GM21367 (cell line): ENCODE data around the gene SNAI1.
"Not testable (repeated sequence)": the region's sequence is repeated elsewhere in the genome, so short reads cannot be mapped to it uniquely, and the experiment has no call there.

Experiments used
- ATAC-seq: cut with Tn5 transposase; IDR thresholded peaks from one replicate; pipeline ENCODE4 v1.9.1; 2021; ENCODE audit not compliant: unreplicated experiment

The SNAI1 gene

GRCh38 chr20:49982346-49983122, at the start of gene SNAI1:
TSS of gene SNAI1 (plus strand) at chr20:49982980. CDS start at chr20:49983060, 80 bp downstream.
- ATAC-seq = peak; percentile 76

DNA sequence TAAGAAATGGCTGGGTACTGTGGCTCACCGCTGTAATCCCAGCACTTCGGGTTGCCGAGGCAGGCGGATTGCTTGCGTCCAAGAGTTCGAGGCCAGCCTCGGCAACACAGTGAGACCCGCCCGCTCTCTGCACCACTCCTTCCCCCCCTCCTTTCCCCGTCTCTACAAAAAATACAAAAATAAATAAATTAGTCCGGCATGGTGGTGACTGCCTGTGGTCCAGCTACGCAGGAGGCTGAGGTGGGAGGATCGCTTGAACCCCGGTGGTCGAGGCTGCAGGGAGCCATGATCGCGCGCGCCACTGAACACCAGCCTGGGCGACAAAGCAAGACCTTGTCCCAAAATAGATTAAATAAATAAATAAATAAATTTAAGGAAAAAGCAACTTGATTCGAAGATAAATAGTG, 47.0 kb upstream of the SNAI1 start:
- no peak for ATAC-seq

- peak; percentile 51 for ATAC-seq
Observed at GRCh38 chr20:49936153-49937026, 46.4 kb upstream of the SNAI1 start, which contains the start of gene RNF114. TSS of gene RNF114 (plus strand) at chr20:49936397. CDS start at chr20:49936413, 16 bp downstream.

GRCh38 chr20:49937027-49937929, 45.5 kb upstream of the SNAI1 start:
- ATAC-seq = no peak

DNA sequence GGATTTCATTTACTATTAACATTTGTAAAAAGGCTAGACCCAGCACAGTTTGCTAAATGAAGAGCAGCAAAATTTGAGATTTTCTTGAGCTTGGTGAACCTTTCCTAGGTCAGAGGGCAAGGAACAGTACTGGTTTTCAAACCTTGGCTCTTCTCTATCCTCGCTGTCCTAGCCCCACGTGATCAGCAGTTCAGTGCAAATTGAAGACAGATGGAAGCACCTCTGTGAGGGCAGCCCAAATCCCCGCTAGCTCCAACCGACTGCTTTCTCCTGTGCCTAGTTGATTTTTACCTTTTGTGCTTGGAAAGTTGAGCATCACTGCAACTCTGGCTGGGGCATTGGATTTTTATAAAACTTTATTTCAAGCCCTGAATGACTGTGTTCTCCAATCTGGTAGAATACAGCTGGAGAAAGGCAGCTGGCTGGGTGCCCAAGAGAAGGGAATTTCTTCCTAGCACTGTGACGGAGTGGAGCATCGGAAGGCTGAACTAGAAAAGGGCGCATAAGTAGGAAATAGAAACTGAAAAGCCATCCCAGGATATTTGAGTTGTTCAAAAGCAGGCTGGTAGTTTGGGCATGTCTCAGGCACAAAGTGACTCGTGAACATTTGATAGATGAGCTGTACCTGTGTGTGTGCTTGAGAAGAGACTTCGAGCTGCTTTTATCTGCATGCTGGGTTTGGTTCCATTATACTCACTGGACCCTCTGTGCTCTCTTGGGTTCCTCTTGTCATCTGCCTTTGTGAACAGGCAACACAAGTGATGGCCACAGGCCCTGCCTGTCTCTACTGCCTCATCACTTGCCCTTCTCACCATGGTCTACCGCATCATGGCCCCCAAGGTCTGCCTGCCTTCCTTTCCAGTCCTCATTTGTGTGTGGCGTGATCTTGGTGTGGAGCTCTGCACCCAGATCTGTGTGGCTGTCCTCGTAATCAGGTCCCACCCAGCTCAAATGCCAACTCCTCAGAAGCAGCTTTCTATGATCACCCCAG, 44.3 kb upstream of the SNAI1 start:
- ATAC-seq = no peak

DNA sequence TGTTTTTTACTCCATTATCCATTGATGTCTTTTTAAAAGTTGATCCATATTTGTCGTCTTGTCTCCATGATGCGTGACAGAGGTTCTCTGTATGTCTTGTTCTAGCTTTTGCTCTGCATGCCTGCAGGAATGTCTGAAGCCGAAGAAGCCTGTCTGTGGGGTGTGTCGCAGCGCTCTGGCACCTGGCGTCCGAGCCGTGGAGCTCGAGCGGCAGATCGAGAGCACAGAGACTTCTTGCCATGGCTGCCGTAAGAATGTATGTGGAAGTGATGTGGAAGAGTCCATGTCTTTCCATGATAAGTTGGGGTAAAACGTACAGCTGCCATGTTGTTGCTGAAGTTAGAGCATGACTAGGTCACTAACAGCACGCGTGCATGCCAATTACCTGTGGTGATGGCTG, 41.3 kb upstream of the SNAI1 start:
- no peak for ATAC-seq

GRCh38 chr20:49942303-49942702, 40.5 kb upstream of the SNAI1 start:
- no peak for ATAC-seq

- no peak for ATAC-seq
Observed at GRCh38 chr20:49942942-49943341, 39.8 kb upstream of the SNAI1 start.

GRCh38 chr20:49945306-49945700, 37.5 kb upstream of the SNAI1 start:
- ATAC-seq = no peak

DNA sequence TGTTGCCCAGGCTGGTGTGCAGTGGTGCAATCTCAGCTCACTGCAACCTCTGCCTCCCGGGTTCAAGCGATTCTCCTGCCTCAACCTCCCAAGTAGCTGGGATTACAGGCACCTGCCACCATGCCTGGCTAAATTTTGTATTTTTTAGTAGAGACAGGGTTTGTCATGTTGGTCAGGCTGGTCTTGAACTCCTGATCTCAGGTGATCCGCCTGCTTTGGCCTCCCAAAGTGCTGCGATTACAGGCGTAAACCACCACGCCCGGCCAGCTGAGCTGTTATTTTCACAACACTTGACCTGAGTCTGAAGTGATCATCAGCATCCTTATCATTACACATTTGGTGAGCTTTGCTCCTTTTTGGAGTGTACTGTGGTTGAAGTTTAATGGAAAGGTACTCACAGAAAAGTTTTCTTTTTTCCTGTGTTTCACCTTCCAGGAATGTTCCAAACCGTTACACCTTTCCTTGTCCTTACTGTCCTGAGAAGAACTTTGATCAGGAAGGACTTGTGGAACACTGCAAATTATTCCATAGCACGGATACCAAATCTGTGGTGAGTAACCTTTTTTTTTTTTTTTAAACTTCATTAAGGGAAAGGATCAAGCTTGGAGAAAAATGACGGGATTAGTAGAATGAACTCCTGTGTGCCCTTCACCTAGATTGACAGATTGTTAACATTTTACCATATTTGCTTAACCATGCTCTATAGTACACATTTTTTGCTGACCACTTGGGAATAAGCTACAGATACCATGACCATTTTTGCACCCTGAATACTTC, 36.9 kb upstream of the SNAI1 start:
- ATAC-seq = no peak

- ATAC-seq = no peak
Observed at GRCh38 chr20:49948178-49948577, 34.6 kb upstream of the SNAI1 start.

GRCh38 chr20:49948809-49949507, 33.8 kb upstream of the SNAI1 start:
- no peak for ATAC-seq

DNA sequence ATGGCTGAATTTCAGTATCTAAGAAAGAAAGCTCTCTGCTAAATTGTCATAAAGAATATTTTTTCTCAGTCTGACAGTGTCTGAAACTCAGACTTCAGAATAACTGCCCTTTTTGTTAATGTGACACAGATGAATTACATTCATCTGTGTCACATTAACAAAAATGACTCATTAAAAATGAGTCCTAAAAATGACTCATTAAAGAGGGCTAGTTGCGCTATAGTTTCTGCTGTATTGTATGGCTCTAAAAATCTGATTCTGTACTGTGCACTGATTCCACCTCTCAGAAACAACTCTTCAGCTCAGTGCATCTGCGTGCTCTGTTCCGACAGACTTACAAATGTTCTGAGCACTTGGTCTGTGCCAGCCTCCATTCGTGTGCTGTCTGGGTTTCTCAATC, 31.6 kb upstream of the SNAI1 start:
- ATAC-seq = no peak

DNA sequence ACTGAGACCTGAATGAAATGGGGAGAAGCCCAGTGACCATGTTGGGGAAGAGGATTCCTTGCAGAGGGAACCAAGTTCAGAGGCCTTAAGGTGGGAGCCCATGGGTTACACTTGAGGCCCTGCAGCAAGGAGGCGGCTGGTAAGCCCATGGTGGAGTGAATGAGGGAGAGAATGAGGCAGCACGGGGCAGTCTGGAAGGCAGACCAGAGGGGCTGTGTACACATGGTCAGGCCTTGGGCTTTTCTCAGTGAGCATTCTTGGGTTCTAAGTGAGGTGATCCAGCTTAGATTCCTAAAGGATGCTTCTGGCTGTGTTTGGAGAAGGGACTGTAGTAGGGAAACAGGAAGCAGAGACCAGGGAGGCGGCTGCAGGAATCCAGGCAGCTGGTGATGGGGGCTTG, 27.6 kb upstream of the SNAI1 start:
- ATAC-seq = no peak

DNA sequence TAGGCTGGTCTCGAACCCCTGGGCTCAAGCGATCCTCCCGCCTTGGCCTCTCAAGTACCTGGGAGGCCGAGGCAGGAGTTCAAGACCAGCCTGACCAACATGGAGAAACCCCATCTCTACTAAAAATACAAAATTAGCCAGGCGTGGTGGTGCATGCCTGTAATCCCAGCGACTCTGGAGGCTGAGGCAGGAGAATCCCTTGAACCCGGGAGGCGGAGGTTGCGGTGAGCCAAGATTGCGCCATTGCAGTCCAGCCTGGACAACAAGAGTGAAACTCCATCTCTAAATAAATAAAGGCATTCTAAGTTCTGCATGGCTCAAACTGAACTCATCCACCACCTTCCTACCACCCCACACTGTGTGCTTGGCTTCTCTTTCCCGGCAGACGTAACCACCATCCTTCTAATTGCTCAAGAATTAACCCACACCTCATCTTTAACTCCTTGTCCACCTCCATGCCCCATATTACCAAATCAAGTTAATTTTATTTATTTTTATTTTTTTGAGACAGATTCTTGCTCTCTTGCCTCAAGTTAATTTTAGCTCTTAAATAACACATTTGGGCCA, 26.9 kb upstream of the SNAI1 start:
- ATAC-seq = not testable (repeated sequence)

GRCh38 chr20:49956689-49957088, 26.1 kb upstream of the SNAI1 start:
- no peak for ATAC-seq

GRCh38 chr20:49957089-49957938, 25.5 kb upstream of the SNAI1 start:
- ATAC-seq = not testable (repeated sequence)
